GM23338 (cell line): ENCODE results near the gene IMPACT. TPM values are rescaled to one million over a fixed set of nuclear protein-coding genes. Genes with fewer than 3 reads are reported as not detected.

Source experiments
- ATAC-seq: fragments of 200-7000 bp; cut with Tn5 transposase; 3 replicates; pipeline ENCODE4 v1.9.1; 2020
- DNase-seq: peaks from one replicate; pipeline ENCODE4 v3.0.0-alpha.2; 2015; ENCODE audit warnings: low spot score
- H2AFZ ChIP-seq: fragments of 200-600 bp; sonication (generic); 2 replicates; pipeline ENCODE4 v1.8.0; 2016; ENCODE audit warnings: antibody characterized with exemption, mild to moderate bottlenecking, moderate library complexity
- H3F3A ChIP-seq: fragments of 200-600 bp; sonication (generic); replicated peaks from 2 replicates; pipeline ENCODE4 v1.8.0; 2017; ENCODE audit warnings: antibody characterized with exemption, mixed run types, low read depth
- H3K27ac ChIP-seq: fragments of 200-600 bp; sonication (generic); 2 replicates; pipeline ENCODE4 v1.6.1; 2016; ENCODE audit warnings: low read depth
- H3K27me3 ChIP-seq: fragments of 200-600 bp; sonication (generic); 2 replicates; pipeline ENCODE4 v1.8.0; 2016; ENCODE audit warnings: mild to moderate bottlenecking, mixed run types, moderate library complexity; ENCODE audit not compliant: insufficient read depth
- H3K36me3 ChIP-seq: fragments of 200-600 bp; sonication (generic); 2 replicates; pipeline ENCODE4 v1.8.0; 2016; ENCODE audit warnings: mild to moderate bottlenecking; ENCODE audit not compliant: insufficient read depth
- H3K4me1 ChIP-seq: fragments of 200-600 bp; sonication (generic); 2 replicates; pipeline ENCODE4 v1.8.0; 2016; ENCODE audit warnings: mild to moderate bottlenecking, moderate library complexity; ENCODE audit not compliant: insufficient read depth
- H3K4me2 ChIP-seq: fragments of 200-600 bp; sonication (generic); 2 replicates; pipeline ENCODE4 v1.7.1; 2017; ENCODE audit warnings: mixed run types
- H3K4me3 ChIP-seq: fragments of 200-600 bp; sonication (generic); 2 replicates; pipeline ENCODE4 v1.6.1; 2016; ENCODE audit warnings: mixed run types
- H3K79me2 ChIP-seq: fragments of 200-600 bp; sonication (generic); replicated peaks from 2 replicates; pipeline ENCODE4 v1.8.0; 2017; ENCODE audit warnings: mild to moderate bottlenecking; ENCODE audit not compliant: insufficient read depth
- H3K9me2 ChIP-seq: fragments of 200-600 bp; sonication (generic); 2 replicates; pipeline ENCODE4 v1.8.0; 2017; ENCODE audit not compliant: insufficient read depth
- H4K20me1 ChIP-seq: fragments of 200-600 bp; sonication (generic); replicated peaks from 2 replicates; pipeline ENCODE4 v1.8.0; 2017; ENCODE audit warnings: mild to moderate bottlenecking; ENCODE audit not compliant: insufficient read depth
- H3K27ac Mint-ChIP-seq: 2 replicates; pipeline ENCODE4 v1.8.0; 2020; ENCODE audit warnings: inconsistent platforms, mild to moderate bottlenecking, moderate library complexity, mixed read lengths
- H3K27me3 Mint-ChIP-seq: 3 replicates; pipeline ENCODE4 v1.8.0; 2022; ENCODE audit warnings: low read depth, mild to moderate bottlenecking, moderate library complexity, mixed read lengths, inconsistent platforms; ENCODE audit not compliant: insufficient read depth, poor library complexity
- H3K36me3 Mint-ChIP-seq: 3 replicates; pipeline ENCODE4 v1.8.0; 2021; ENCODE audit warnings: low read depth, mild to moderate bottlenecking, inconsistent platforms, moderate library complexity, mixed read lengths
- H3K4me1 Mint-ChIP-seq: 3 replicates; pipeline ENCODE4 v1.8.0; 2020; ENCODE audit warnings: mild to moderate bottlenecking, inconsistent platforms, mixed read lengths
- H3K4me3 Mint-ChIP-seq: 3 replicates; pipeline ENCODE4 v1.8.0; 2021; ENCODE audit warnings: moderate library complexity, mild to moderate bottlenecking, inconsistent platforms, mixed read lengths
- H3K9me3 Mint-ChIP-seq: 3 replicates; pipeline ENCODE4 v1.8.0; 2020; ENCODE audit warnings: moderate library complexity, mild to moderate bottlenecking, inconsistent platforms, mixed read lengths
- CREB1 ChIP-seq: fragments of 250-450 bp; sonication (Bioruptor Pico); IDR thresholded peaks from 2 replicates; pipeline ENCODE4 v1.5.0; 2020; ENCODE audit warnings: low read depth, mild to moderate bottlenecking, moderate library complexity
- EZH2 ChIP-seq: fragments of 200-600 bp; sonication (generic); IDR thresholded peaks from one replicate; pipeline ENCODE4 v1.8.0; 2017; ENCODE audit warnings: antibody characterized with exemption, mild to moderate bottlenecking, low read depth; ENCODE audit not compliant: unreplicated experiment
- EZH2phosphoT487 ChIP-seq: fragments of 200-600 bp; sonication (generic); IDR thresholded peaks from one replicate; pipeline ENCODE4 v1.8.1; 2018; ENCODE audit warnings: antibody characterized with exemption; ENCODE audit not compliant: unreplicated experiment
- JUNB ChIP-seq: IDR thresholded peaks from one replicate; pipeline ENCODE4 v1.6.1; 2016; ENCODE audit warnings: antibody characterized with exemption; ENCODE audit not compliant: unreplicated experiment
- NANOG ChIP-seq: IDR thresholded peaks from 2 replicates; pipeline ENCODE4 v1.6.1; 2016; ENCODE audit warnings: antibody characterized with exemption, borderline replicate concordance
- POLR2AphosphoS5 ChIP-seq: IDR thresholded peaks from 2 replicates; pipeline ENCODE4 v1.6.1; 2016; ENCODE audit warnings: antibody characterized with exemption, low read depth
- REST ChIP-seq: IDR thresholded peaks from one replicate; pipeline ENCODE4 v1.6.1; 2018; ENCODE audit warnings: antibody characterized with exemption; ENCODE audit not compliant: unreplicated experiment
- STAT1 ChIP-seq: IDR thresholded peaks from one replicate; pipeline ENCODE4 v1.6.1; 2016; ENCODE audit warnings: antibody characterized with exemption; ENCODE audit not compliant: unreplicated experiment
- ZNF114 ChIP-seq: fragments of 250-450 bp; sonication (Bioruptor Pico); IDR thresholded peaks from 2 replicates; pipeline ENCODE4 v1.5.0; 2020; ENCODE audit warnings: mild to moderate bottlenecking, moderate library complexity
- ZNF331 ChIP-seq: fragments of 250-450 bp; sonication (Bioruptor Pico); IDR thresholded peaks from 2 replicates; pipeline ENCODE4 v1.5.0; 2020; ENCODE audit warnings: low read depth, mild to moderate bottlenecking, moderate library complexity
- ZNF462 ChIP-seq: fragments of 250-450 bp; sonication (Bioruptor Pico); IDR thresholded peaks from 2 replicates; pipeline ENCODE4 v1.5.0; 2020; ENCODE audit warnings: mild to moderate bottlenecking, moderate library complexity
- polyA plus RNA-seq: library from polyadenylated mRNA; unstranded; fragments of >200 nt; fragmentation: Nextera tagmentation; extraction: Ambion mirVana; gene quantifications from 2 replicates; pipeline ENCODE4 v1.2.1, GENCODE V29; 2016
- total RNA-seq: library from RNA; depleted of rRNA; stranded (reverse); fragments of >200 nt; shearing (Covaris generic); gene quantifications from 2 replicates; pipeline ENCODE4 v1.2.3, GENCODE V29; 2014

IMPACT gene
- total and polyA plus RNA-seq, 2 experiments from 2014 or later: 42.1 to 47.6 TPM

- TF ChIP-seq REST (no peak), EZH2phosphoT487 (no peak), ZNF114 (CRISPR knock-in tag) (no peak), NANOG (no peak), CREB1 (CRISPR knock-in tag) (peak; percentile 78)
Observed at GRCh38 chr18:24397694-24398368, 28.6 kb upstream of the IMPACT start, which contains the start of gene OSBPL1A (continued).

- H3K27me3 ChIP-seq: no peaks in the 10 kb centered on the region
- Mint-ChIP-seq H3K4me3 (peak overlapping the region; percentile 92), H3K9me3 (no peaks in the 10 kb centered on the region), H3K36me3 (no peaks in the 10 kb centered on the region), H3K4me1 (peaks cover 49% of the 10 kb centered on the region), H3K27me3 (peaks cover 2% of the 10 kb centered on the region), H3K27ac (peak overlapping the region; percentile 88)
- peak overlapping the region; percentile 58 for H3K4me3 ChIP-seq
- peaks cover 4% of the 10 kb centered on the region; the same call in 1 of the 2 replicates for H3F3A ChIP-seq
- H3K4me2 ChIP-seq: peak overlapping the region; percentile 84
- H3K27ac ChIP-seq: peak overlapping the region; percentile 94
- DNase-seq (peak; percentile 39), ATAC-seq (peak; percentile 31)
- no peaks in the 10 kb centered on the region for H4K20me1 ChIP-seq
- H3K79me2 ChIP-seq: peaks cover 36% of the 10 kb centered on the region
- no peaks in the 10 kb centered on the region for H3K36me3 ChIP-seq
- peak overlapping the region; percentile 28; the same call in 1 of the 2 replicates for H2AFZ ChIP-seq
- H3K9me2 ChIP-seq: no peaks in the 10 kb centered on the region
- peaks cover 62% of the 10 kb centered on the region for H3K4me1 ChIP-seq
- TF ChIP-seq STAT1 (no peak), NANOG (no peak), CREB1 (CRISPR knock-in tag) (no peak), EZH2phosphoT487 (no peak), ZNF331 (no peak), REST (no peak), JUNB (no peak), ZNF462 (CRISPR knock-in tag) (no peak), EZH2 (no peak), POLR2AphosphoS5 (no peak)
Observed at GRCh38 chr18:24398540-24398939, 27.9 kb upstream of the IMPACT start.
